AG04449 (cell line): Measurements from ENCODE around the gene PPP1R13B.

ENCODE experiments used
- CTCF ChIA-PET: fragments of 350-600 bp; formaldehyde crosslinking; extraction: SDS; loops from one replicate; lab custom pipeline; 2021; ENCODE audit warnings: antibody characterized with exemption; lab: Yijun Ruan, JAX
- POLR2A ChIA-PET: fragments of 400-600, 350-600 bp; formaldehyde crosslinking; extraction: SDS; loops from one replicate; lab custom pipeline; 2020; ENCODE audit warnings: antibody characterized with exemption, inconsistent platforms; lab: Yijun Ruan, JAX
- DNase-seq: peaks from one replicate; pipeline ENCODE4 v3.0.0-alpha.2; 2010; ENCODE audit warnings: low read depth, low spot score
- H3K4me3 ChIP-seq: 2 replicates; pipeline ENCODE4 v1.5.1; 2011; ENCODE audit warnings: low read depth, mild to moderate bottlenecking, control low read depth, low read length
- CTCF ChIP-seq: IDR thresholded peaks from one replicate; pipeline ENCODE4 v1.5.1; 2011; ENCODE audit warnings: mild to moderate bottlenecking, moderate library complexity, low read length, control low read depth, inconsistent platforms; ENCODE audit not compliant: insufficient read depth; ENCODE audit errors: missing control alignments

PPP1R13B gene

GRCh38 chr14:103862393-103862782, 15.0 kb upstream of the PPP1R13B start:
- CTCF ChIA-PET: interaction anchor here (0.8 to 1.5 kb wide), 2 partner anchors 38 to 59 kb away, joined by 3 to 6 read pairs; a partner anchor contains a TSS
- TF ChIP-seq CTCF: no peak
- no peak overlapping the region for H3K4me3 ChIP-seq
- no peak for DNase-seq
- POLR2A ChIA-PET: no interaction called here

GRCh38 chr14:103861413-103862392, 14.3 kb upstream of the PPP1R13B start:
- ChIA-PET CTCF (interaction anchor here (0.8 to 1.5 kb wide), 2 partner anchors 39 to 60 kb away, joined by 3 to 6 read pairs; a partner anchor contains a TSS), POLR2A (no interaction called here)
- TF ChIP-seq CTCF: no peak
- DNase-seq: no peak
- no peak overlapping the region for H3K4me3 ChIP-seq

GRCh38 chr14:103859416-103860202, 12.2 kb upstream of the PPP1R13B start:
- POLR2A ChIA-PET: no interaction called here
- CTCF ChIA-PET: no interaction called here
- no peak overlapping the region for H3K4me3 ChIP-seq
- TF ChIP-seq CTCF: no peak
- no peak for DNase-seq

- TF ChIP-seq CTCF: no peak
- POLR2A ChIA-PET: no interaction called here
- CTCF ChIA-PET: no interaction called here
- H3K4me3 ChIP-seq: no peak overlapping the region
- DNase-seq: no peak
These were observed 10.8 kb upstream of the PPP1R13B start for GRCh38 chr14:103858063-103858781.

- H3K4me3 ChIP-seq: no peak overlapping the region
- ChIA-PET POLR2A (interaction anchor here (0.6 kb wide), 1 partner anchor 53 kb away, joined by 3 read pairs; no protein-coding TSS in a partner anchor), CTCF (interaction anchor here (0.8 kb wide), 1 partner anchor 220 kb away, joined by 3 read pairs; no protein-coding TSS in a partner anchor)
- DNase-seq: no peak
- no peak for TF ChIP-seq CTCF
These were observed 9.9 kb upstream of the PPP1R13B start for GRCh38 chr14:103857256-103857655.
